Measurements from ENCODE around the gene C10orf67. TPM values are rescaled to one million over a fixed set of nuclear protein-coding genes. Genes with fewer than 3 reads are reported as not detected.

Gene C10orf67
- total RNA-seq, 2 donors from 2014 or later = not detected

GRCh38 chr10:23293145-23293724 lies 51.4 kb downstream of the C10orf67 start:
- H3K27me3 ChIP-seq = no peaks in the 10 kb centered on the region
- no peaks in the 10 kb centered on the region for H3K36me3 ChIP-seq
- peak; percentile 27 for DNase-seq
- TF ChIP-seq CTCF (IDR thresholded peaks at IDR 0.05) = no peak
- H3K4me3 ChIP-seq = no peak overlapping the region
- no peaks in the 10 kb centered on the region for H3K4me1 ChIP-seq
- no peak overlapping the region for H3K27ac ChIP-seq
- intact Hi-C loops (cut with DNase I) = loop anchor here (5.0 kb wide), 1 partner anchor 131 kb away; no protein-coding TSS in a partner anchor
- H3K9ac ChIP-seq (ENCODE audit: low read depth in 2 of 2, low read length in 2 of 2) = no peak overlapping the region
- H3K9me3 ChIP-seq = no peaks in the 10 kb centered on the region

GRCh38 chr10:23291551-23292334 lies 52.9 kb downstream of the C10orf67 start:
- H3K36me3 ChIP-seq = no peaks in the 10 kb centered on the region
- TF ChIP-seq CTCF (IDR thresholded peaks at IDR 0.05) = no peak
- no peak overlapping the region for H3K4me3 ChIP-seq
- no peak for DNase-seq
- no peaks in the 10 kb centered on the region for H3K27me3 ChIP-seq
- H3K9me3 ChIP-seq = no peaks in the 10 kb centered on the region
- no peak overlapping the region for H3K9ac ChIP-seq (ENCODE audit: low read depth in 2 of 2, low read length in 2 of 2)
- intact Hi-C loops (cut with DNase I) = loop anchor here (5.0 kb wide), 1 partner anchor 129 kb away; no protein-coding TSS in a partner anchor
- H3K27ac ChIP-seq = no peak overlapping the region
- H3K4me1 ChIP-seq = no peaks in the 10 kb centered on the region

GRCh38 chr10:23284674-23285335 lies 59.8 kb downstream of the C10orf67 start:
- no peak for TF ChIP-seq CTCF (IDR thresholded peaks at IDR 0.05)
- no peak overlapping the region for H3K27ac ChIP-seq

GRCh38 chr10:23284155-23284554 lies 60.4 kb downstream of the C10orf67 start:
- H3K36me3 ChIP-seq = no peaks in the 10 kb centered on the region
- no peak for DNase-seq
- no peaks in the 10 kb centered on the region for H3K9me3 ChIP-seq
- no peak overlapping the region for H3K9ac ChIP-seq (ENCODE audit: low read depth in 2 of 2, low read length in 2 of 2)
- intact Hi-C loops (cut with DNase I) = no loop called here
- no peak overlapping the region for H3K27ac ChIP-seq
- no peak for TF ChIP-seq CTCF (IDR thresholded peaks at IDR 0.05)
- no peaks in the 10 kb centered on the region for H3K4me1 ChIP-seq
- H3K27me3 ChIP-seq = no peaks in the 10 kb centered on the region
- no peak overlapping the region for H3K4me3 ChIP-seq

More at GRCh38 chr10:23284674-23285335, 59.8 kb downstream of the C10orf67 start:
- Histone ChIP-seq H3K9ac (ENCODE audit: low read depth in 2 of 2, low read length in 2 of 2) (no peak overlapping the region), H3K9me3 (no peaks in the 10 kb centered on the region), H3K4me1 (no peaks in the 10 kb centered on the region), H3K4me3 (no peak overlapping the region), H3K27me3 (no peaks in the 10 kb centered on the region), H3K36me3 (no peaks in the 10 kb centered on the region)
- DNase-seq = no peak
- intact Hi-C loops (cut with DNase I) = no loop called here

GRCh38 chr10:23283680-23284079 lies 60.9 kb downstream of the C10orf67 start:
- Histone ChIP-seq H3K4me1 (no peaks in the 10 kb centered on the region), H3K27ac (no peak overlapping the region), H3K4me3 (no peak overlapping the region), H3K36me3 (no peaks in the 10 kb centered on the region), H3K9ac (ENCODE audit: low read depth in 2 of 2, low read length in 2 of 2) (no peak overlapping the region), H3K9me3 (no peaks in the 10 kb centered on the region), H3K27me3 (no peaks in the 10 kb centered on the region)
- no peak for DNase-seq
- intact Hi-C loops (cut with DNase I) = no loop called here
- no peak for TF ChIP-seq CTCF (IDR thresholded peaks at IDR 0.05)

All from colonic mucosa (tissue), 4 donors.